DND-41 (cell line): ENCODE results near the gene CMSS1.

Source experiments
- EZH2 ChIP-seq: IDR thresholded peaks from 3 replicates; pipeline ENCODE4 v1.6.1; 2012; ENCODE audit warnings: borderline replicate concordance, low read depth, mild to moderate bottlenecking, moderate library complexity, low read length, inconsistent platforms; ENCODE audit not compliant: severe bottlenecking
- TF ChIP-seq, protein P1 (sequence below): IDR thresholded peaks from 2 replicates; pipeline ENCODE4 v1.5.1; 2012; ENCODE audit warnings: borderline replicate concordance, low read length, moderate library complexity, mild to moderate bottlenecking; ENCODE audit not compliant: poor library complexity, severe bottlenecking; ENCODE audit errors: extremely low read depth

DNA sequence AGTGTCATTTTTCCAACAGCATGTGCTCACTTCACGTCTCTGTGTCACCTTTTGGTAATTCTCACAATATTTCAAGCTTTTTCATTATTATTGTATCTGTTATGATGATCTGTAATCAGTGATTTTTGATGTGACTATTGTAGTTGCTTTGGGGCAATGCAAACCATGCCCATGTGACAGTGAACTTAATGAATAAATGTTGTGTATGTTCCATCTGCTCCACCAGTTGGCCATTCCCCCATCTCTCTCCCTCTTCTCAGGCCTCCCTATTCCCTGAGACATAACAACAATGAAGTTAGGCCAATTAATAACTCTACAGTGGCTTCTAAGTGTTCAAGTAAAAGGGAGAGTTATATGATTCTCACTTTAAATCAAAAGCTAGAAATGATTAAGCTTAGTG, 410.6 kb downstream of the CMSS1 start:
- TF ChIP-seq, protein P1, sequence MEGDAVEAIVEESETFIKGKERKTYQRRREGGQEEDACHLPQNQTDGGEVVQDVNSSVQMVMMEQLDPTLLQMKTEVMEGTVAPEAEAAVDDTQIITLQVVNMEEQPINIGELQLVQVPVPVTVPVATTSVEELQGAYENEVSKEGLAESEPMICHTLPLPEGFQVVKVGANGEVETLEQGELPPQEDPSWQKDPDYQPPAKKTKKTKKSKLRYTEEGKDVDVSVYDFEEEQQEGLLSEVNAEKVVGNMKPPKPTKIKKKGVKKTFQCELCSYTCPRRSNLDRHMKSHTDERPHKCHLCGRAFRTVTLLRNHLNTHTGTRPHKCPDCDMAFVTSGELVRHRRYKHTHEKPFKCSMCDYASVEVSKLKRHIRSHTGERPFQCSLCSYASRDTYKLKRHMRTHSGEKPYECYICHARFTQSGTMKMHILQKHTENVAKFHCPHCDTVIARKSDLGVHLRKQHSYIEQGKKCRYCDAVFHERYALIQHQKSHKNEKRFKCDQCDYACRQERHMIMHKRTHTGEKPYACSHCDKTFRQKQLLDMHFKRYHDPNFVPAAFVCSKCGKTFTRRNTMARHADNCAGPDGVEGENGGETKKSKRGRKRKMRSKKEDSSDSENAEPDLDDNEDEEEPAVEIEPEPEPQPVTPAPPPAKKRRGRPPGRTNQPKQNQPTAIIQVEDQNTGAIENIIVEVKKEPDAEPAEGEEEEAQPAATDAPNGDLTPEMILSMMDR = no peak
- TF ChIP-seq EZH2 = no peak
